K562 (cell line): ENCODE results near the gene SLC12A9. TPM values are rescaled to one million over a fixed set of nuclear protein-coding genes. Genes with fewer than 3 reads are reported as not detected.

Experiments
- ARID4B ChIP-seq: sonication (generic); formaldehyde crosslinking; IDR thresholded peaks from 2 replicates; pipeline ENCODE4 v1.8.0; 2022; ENCODE audit warnings: mild to moderate bottlenecking, missing genetic modification reagents
- CCNT2 ChIP-seq: IDR thresholded peaks from 2 replicates; pipeline ENCODE4 v1.6.1; 2011; ENCODE audit warnings: borderline replicate concordance, low read depth, mild to moderate bottlenecking, moderate library complexity, mixed read lengths, low read length; ENCODE audit not compliant: insufficient read length; ENCODE audit errors: extremely low read depth
- CHD1 ChIP-seq: fragments of 200-600 bp; sonication (generic); IDR thresholded peaks from one replicate; pipeline ENCODE4 v1.6.1; 2012; ENCODE audit warnings: mild to moderate bottlenecking, moderate library complexity, low read length, inconsistent platforms
- ESRRB ChIP-seq: fragments of 250-450 bp; sonication (Bioruptor Pico); IDR thresholded peaks from 2 replicates; pipeline ENCODE4 v1.5.0; 2020; ENCODE audit warnings: mild to moderate bottlenecking, moderate library complexity, borderline replicate concordance
- KLF1 ChIP-seq: fragments of 450-650 bp; IDR thresholded peaks from 2 replicates; pipeline ENCODE4 v1.6.1; 2016; ENCODE audit warnings: missing genetic modification characterization, missing compliant biosample characterization
- NCOR1 ChIP-seq: fragments of 450-650 bp; IDR thresholded peaks from 2 replicates; pipeline ENCODE4 v1.6.1; 2016; ENCODE audit warnings: mild to moderate bottlenecking, moderate library complexity
- NFXL1 ChIP-seq: fragments of 450-650 bp; formaldehyde crosslinking; IDR thresholded peaks from 2 replicates; pipeline ENCODE4 v1.4.0; 2021; ENCODE audit warnings: mild to moderate bottlenecking
- USF2 ChIP-seq: sonication (generic); formaldehyde crosslinking; IDR thresholded peaks from 2 replicates; pipeline ENCODE4 v1.5.0; 2020; ENCODE audit warnings: missing genetic modification reagents
- ZNF318 ChIP-seq, 2 experiments: fragments of 450-650 bp; IDR thresholded peaks; 2 replicates each; pipeline ENCODE4 v1.6.1; 2016; ENCODE audit warnings: mild to moderate bottlenecking in 2 of 2, borderline replicate concordance in 1 of 2, low read depth in 1 of 2, moderate library complexity in 1 of 2
- ZNF512 ChIP-seq: IDR thresholded peaks from 2 replicates; pipeline ENCODE4 v1.6.1; 2016; ENCODE audit warnings: missing genetic modification characterization, missing compliant biosample characterization
- polyA plus RNA-seq, 8 experiments: library from polyadenylated mRNA; depleted of rRNA in 4 of 8; stranded (reverse) in 5 of 8; unstranded in 3 of 8; fragments of >200 nt; fragmentation: Nextera tagmentation in 2 of 8; fragmentation: Illumina TruSeq in 1 of 8; extraction: Ambion mirVana in 2 of 8; extraction: Trizol in 1 of 8; gene quantifications; 2 replicates each; pipeline versions ENCODE4 v1.2.1 to v1.2.3, GENCODE V29; 2011 to 2014; ENCODE audit warnings: inconsistent platforms in 1 of 8, missing spikeins in 1 of 8
- total RNA-seq, 7 experiments: library from RNA; depleted of rRNA in 6 of 7; stranded (reverse); fragments of >200 nt in 6 of 7; fragmentation: Illumina TruSeq in 2 of 7; extraction: Trizol in 2 of 7; gene quantifications; 2 replicates each; pipeline versions ENCODE4 v1.2.1 to v1.2.3, GENCODE V29; 2011 to 2021; ENCODE audit warnings: low replicate concordance in 1 of 7

Gene SLC12A9
- total and polyA plus RNA-seq, 9 of the 15 experiments (the other 6 are each of a cell fraction or from before 2014, with no cell fraction given), result 0.06 to 20.2 (median 10.7) TPM

GRCh38 chr7:100887516-100888290 lies 35.2 kb downstream of the SLC12A9 start (continued):
- no peak for TF ChIP-seq ZNF318 (IDR thresholded peaks at IDR 0.05; ENCODE audit: borderline replicate concordance in 1 of 2, low read depth in 1 of 2)
- TF ChIP-seq USF2 (CRISPR knock-in tag), result no peak
- TF ChIP-seq CHD1, result no peak
- TF ChIP-seq ZNF512 (tag), result no peak
- TF ChIP-seq CCNT2, result no peak
- TF ChIP-seq NFXL1 (CRISPR knock-in tag), result no peak
- TF ChIP-seq KLF1 (tag), result peak; percentile 29; the same call in 1 of the 2 replicates
- TF ChIP-seq ARID4B (CRISPR knock-in tag), result 0 out of 2 replicates have a peak, but pooled peaks have one; percentile 44
- TF ChIP-seq ESRRB, result no peak
- no peak for TF ChIP-seq NCOR1
